ENCODE measurements around the gene TMEM214. TPM values are rescaled to one million over a fixed set of nuclear protein-coding genes. Genes with fewer than 3 reads are reported as not detected.

TMEM214 gene
- total RNA-seq, 4 donors from 2014 or later = 35.5 to 95.4 (median 49.0) TPM

- TF ChIP-seq CTCF (IDR thresholded peaks at IDR 0.05; ENCODE audit: low read depth) = no peak
Measured at GRCh38 chr2:27041752-27042151, 9.0 kb downstream of the TMEM214 start.

- no peak for TF ChIP-seq CTCF (IDR thresholded peaks at IDR 0.05; ENCODE audit: low read depth)
Measured at GRCh38 chr2:27042159-27042661, 9.4 kb downstream of the TMEM214 start.

GRCh38 chr2:27042985-27043634 is 10.3 kb downstream of the TMEM214 start:
- TF ChIP-seq CTCF (IDR thresholded peaks at IDR 0.05; ENCODE audit: low read depth) = no peak

- no peak for TF ChIP-seq CTCF (IDR thresholded peaks at IDR 0.05; ENCODE audit: low read depth)
Measured at GRCh38 chr2:27049422-27050280, 16.9 kb downstream of the TMEM214 start.

- TF ChIP-seq CTCF (IDR thresholded peaks at IDR 0.05; ENCODE audit: low read depth) = no peak
Measured at GRCh38 chr2:27050281-27050995, 17.7 kb downstream of the TMEM214 start.

- TF ChIP-seq CTCF (IDR thresholded peaks at IDR 0.05; ENCODE audit: low read depth) = no peak
Measured at GRCh38 chr2:27050996-27051901, 18.5 kb downstream of the TMEM214 start, which contains the start of gene AGBL5. Gene AGBL5 (plus strand): TSS chr2:27051668. CDS start chr2:27052959, 1,291 bp downstream.
